ENCODE data around the gene CD93. TPM values are rescaled to one million over a fixed set of nuclear protein-coding genes. Genes with fewer than 3 reads are reported as not detected.

The CD93 gene
- total and polyA plus RNA-seq, 11 donors: 9.2 to 110 (median 45.7) TPM

DNA sequence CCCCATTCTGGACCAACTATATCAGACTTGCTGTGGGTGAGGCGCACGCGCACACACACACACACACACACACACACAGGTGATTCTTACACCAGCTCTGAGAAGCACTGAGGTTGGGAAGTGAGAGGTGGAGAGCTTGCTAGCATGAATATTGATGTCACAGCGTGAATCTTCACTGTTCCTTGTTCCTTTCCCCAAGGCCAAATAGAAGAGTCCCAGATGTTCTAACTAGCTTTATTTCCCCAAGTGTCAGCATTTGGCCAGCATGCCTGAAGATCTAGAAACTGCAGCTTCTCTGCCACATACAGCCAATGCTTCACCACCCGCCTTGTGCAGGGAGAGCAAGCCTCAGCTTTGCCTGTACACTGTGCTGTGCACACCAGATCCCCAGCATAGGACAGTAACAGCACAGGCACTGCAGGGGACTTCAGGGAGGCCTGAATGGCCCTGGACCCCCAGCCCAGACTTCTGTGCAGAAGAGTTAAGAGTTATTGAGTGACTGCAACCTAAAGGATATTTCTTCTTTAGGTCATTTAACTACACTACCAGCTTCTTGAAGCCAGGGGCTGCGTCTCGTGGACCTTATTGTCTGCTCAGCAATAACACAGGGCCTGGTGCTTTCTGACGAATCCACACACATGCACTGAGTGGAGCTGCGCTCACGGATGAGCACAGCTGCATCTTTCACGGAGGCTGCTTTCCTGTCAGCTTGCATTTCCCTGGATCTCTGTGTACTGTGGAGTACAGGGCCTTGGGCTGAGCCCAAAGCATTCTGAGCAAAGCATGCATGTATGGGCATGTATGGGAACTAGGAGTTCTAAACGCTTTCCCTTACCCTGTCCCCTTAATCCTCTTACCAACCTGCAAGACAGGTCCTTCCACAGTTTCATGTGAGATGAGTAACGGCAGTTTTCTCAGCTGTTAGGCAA, 13.9 kb upstream of the CD93 start:
- peak overlapping the region in 3 of 12 donors; percentile 3 to 72 (median 39) for H3K27ac ChIP-seq
- H3K27me3 ChIP-seq: no peaks in the 10 kb centered on the region
- no peak overlapping the region for H3K4me3 ChIP-seq
- no peaks in the 10 kb centered on the region for H3K9me3 ChIP-seq
- 78 to 85% (median 83%) methylated on average over 13 of the region's 13 CpGs for WGBS, 4 donors
- no peaks in the 10 kb centered on the region for H3K36me3 ChIP-seq
- no peak for DNase-seq
- ATAC-seq: peak in 1 of 4 donors; percentile 40
- TF ChIP-seq POLR2A (IDR thresholded peaks at IDR 0.05): no peak
- TF ChIP-seq, protein P1, sequence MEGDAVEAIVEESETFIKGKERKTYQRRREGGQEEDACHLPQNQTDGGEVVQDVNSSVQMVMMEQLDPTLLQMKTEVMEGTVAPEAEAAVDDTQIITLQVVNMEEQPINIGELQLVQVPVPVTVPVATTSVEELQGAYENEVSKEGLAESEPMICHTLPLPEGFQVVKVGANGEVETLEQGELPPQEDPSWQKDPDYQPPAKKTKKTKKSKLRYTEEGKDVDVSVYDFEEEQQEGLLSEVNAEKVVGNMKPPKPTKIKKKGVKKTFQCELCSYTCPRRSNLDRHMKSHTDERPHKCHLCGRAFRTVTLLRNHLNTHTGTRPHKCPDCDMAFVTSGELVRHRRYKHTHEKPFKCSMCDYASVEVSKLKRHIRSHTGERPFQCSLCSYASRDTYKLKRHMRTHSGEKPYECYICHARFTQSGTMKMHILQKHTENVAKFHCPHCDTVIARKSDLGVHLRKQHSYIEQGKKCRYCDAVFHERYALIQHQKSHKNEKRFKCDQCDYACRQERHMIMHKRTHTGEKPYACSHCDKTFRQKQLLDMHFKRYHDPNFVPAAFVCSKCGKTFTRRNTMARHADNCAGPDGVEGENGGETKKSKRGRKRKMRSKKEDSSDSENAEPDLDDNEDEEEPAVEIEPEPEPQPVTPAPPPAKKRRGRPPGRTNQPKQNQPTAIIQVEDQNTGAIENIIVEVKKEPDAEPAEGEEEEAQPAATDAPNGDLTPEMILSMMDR (IDR thresholded peaks at IDR 0.05): no peak
- peaks cover 0 to 69% (median 13%) of the 10 kb centered on the region in 12 donors for H3K4me1 ChIP-seq
- intact Hi-C loops (cut with DNase I): no loop called here

DNA sequence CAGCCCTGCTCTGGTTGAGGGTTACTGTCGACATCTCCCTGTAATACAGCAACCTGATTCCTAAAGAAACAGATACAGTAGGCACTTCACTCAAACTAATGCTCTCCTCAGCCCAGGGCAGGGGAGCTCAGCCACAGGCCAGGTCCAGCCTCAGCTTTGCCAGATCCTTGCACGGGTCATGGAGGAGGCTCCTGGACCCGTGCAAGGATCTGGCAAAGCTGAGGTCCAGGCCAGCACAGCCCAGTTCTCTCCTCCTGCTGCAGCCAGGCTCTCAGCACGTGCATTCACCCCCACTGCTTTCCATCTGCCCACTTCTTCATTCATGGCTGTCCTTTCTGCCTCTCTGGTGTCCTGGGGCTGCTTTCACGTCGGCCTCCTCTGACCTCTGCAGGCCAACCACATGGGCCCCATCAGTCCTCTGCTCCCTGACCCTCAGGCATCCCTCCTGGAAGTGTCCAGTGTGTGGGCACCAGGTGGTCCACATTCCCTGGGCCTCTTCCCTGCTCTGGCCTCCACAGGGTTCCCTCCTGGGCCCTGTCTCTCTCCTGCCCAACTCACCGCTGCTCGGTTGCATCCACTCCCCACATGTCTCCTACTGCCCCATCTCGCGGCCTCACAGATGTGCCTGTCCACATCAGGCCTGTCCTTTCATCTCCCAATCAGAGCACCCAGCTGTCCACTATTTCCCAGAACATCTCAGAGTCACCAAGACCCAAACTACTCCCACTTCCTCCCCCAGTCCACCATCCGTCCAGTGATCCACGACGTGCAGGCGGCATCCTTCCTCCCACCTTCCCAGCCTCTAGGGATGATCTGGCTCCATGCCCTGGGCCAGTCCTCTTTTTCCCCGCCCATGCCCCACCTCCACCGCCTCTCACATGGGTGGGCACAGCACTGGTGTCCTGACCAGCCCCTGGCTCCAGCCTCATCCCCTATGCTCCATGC, 11.8 kb upstream of the CD93 start:
- TF ChIP-seq POLR2A (IDR thresholded peaks at IDR 0.05): no peak
- TF ChIP-seq, protein P1 (IDR thresholded peaks at IDR 0.05): no peak
- Histone ChIP-seq H3K27ac (peak overlapping the region in 1 of 12 donors; percentile 35), H3K9me3 (no peaks in the 10 kb centered on the region), H3K4me3 (no peak overlapping the region), H3K27me3 (no peaks in the 10 kb centered on the region), H3K36me3 (no peaks in the 10 kb centered on the region), H3K4me1 (peaks cover 0 to 60% (median 7%) of the 10 kb centered on the region in 12 donors)
- no peak for DNase-seq
- 80 to 86% (median 83%) methylated on average over 16 of the region's 16 CpGs for WGBS, 4 donors
- ATAC-seq: peak in 2 of 4 donors; percentile 14 to 36
- intact Hi-C loops (cut with DNase I): no loop called here

DNA sequence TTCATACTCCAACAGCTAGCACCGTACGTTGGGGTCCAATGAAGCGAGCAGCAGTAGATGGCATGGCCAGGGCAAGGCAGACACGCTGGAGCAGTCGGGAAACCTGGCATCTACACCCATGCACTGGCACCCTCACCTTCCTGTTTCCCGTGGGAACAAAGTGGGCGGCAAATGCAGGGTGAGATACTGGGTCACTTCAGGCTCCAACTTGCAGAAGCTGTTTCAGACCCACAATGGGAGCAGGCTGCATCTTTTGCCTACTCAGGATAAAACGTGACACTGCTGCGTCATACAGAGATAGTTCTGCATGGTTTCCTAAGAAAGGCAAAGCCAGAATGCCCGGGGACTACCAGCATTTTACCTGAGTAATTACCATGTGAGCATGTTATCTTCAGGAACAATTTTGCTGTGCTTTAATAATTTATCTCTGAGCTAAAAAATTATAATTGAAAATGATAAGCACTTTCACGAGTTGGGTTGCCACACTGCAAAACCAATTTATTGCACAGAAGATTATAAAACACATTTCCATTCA, 10.9 kb upstream of the CD93 start:
- H3K36me3 ChIP-seq: no peaks in the 10 kb centered on the region
- peak overlapping the region in 1 of 12 donors; percentile 35 for H3K27ac ChIP-seq
- peaks cover 0 to 60% (median 10%) of the 10 kb centered on the region in 12 donors for H3K4me1 ChIP-seq
- no peaks in the 10 kb centered on the region for H3K9me3 ChIP-seq
- ATAC-seq (no peak), DNase-seq (no peak)
- H3K27me3 ChIP-seq: no peaks in the 10 kb centered on the region
- 86 to 96% (median 91%) methylated on average over 11 of the region's 11 CpGs for WGBS, 4 donors
- TF ChIP-seq, protein P1 (IDR thresholded peaks at IDR 0.05): no peak
- TF ChIP-seq POLR2A (IDR thresholded peaks at IDR 0.05): no peak
- intact Hi-C loops (cut with DNase I): no loop called here
- no peak overlapping the region for H3K4me3 ChIP-seq

Data from heart left ventricle (tissue), 16 donors.